ENCODE measurements around the gene CD5L. TPM values are rescaled to one million over a fixed set of nuclear protein-coding genes. Genes with fewer than 3 reads are reported as not detected.

Gene CD5L
- not detected for total RNA-seq

DNA sequence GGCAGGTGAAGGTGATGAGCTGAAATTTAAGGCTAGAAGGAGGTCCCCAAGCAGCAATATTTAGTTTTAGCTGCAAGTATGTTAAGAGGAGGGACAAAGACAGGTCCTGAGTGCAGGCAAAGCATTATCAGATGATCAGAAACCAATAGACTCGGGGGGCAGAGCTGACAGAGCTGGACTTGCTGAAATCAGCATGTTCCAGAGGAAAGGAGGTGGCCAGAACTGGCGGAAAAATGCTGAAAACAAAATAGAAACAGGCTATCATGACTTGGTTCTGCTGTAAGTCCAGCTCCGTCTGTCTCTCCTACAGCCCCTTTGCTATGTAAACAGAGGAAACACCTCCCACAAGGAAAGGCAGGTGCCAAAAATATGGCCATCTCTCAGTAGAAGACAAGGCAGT lies at the start of gene CD5L:
Gene CD5L (minus strand): TSS at position 101 of the 400 bp plus-strand sequence. CDS start 107 bp downstream, outside the sequence.
- Mint-ChIP-seq H3K36me3 (ENCODE audit: low read depth) (no peaks in the 10 kb centered on the region), H3K4me1 (no peaks in the 10 kb centered on the region), H3K9me3 (no peaks in the 10 kb centered on the region), H3K4me3 (no peak within 1 kb of the TSS), H3K27me3 (no peaks in the 10 kb centered on the region), H3K27ac (no peak within 1 kb of the TSS)
- POLR2A ChIA-PET = no interaction called here
- CTCF ChIA-PET = no interaction called here
- no peak for DNase-seq

GRCh38 chr1:157882580-157882979 lies 41.0 kb upstream of the CD5L start:
- no peak for DNase-seq
- Mint-ChIP-seq H3K27me3 (peaks cover 11% of the 10 kb centered on the region), H3K4me1 (no peaks in the 10 kb centered on the region), H3K9me3 (no peaks in the 10 kb centered on the region), H3K36me3 (ENCODE audit: low read depth) (no peaks in the 10 kb centered on the region), H3K4me3 (no peak overlapping the region), H3K27ac (no peak overlapping the region)
- ChIA-PET CTCF (no interaction called here), POLR2A (no interaction called here)

- Mint-ChIP-seq H3K4me1 (no peaks in the 10 kb centered on the region), H3K27ac (no peak overlapping the region), H3K27me3 (peaks cover 10% of the 10 kb centered on the region), H3K4me3 (no peak overlapping the region), H3K36me3 (ENCODE audit: low read depth) (no peaks in the 10 kb centered on the region), H3K9me3 (no peaks in the 10 kb centered on the region)
- no peak for DNase-seq
- ChIA-PET CTCF (no interaction called here), POLR2A (no interaction called here)
These were observed 39.0 kb upstream of the CD5L start for GRCh38 chr1:157880621-157881020.

DNA sequence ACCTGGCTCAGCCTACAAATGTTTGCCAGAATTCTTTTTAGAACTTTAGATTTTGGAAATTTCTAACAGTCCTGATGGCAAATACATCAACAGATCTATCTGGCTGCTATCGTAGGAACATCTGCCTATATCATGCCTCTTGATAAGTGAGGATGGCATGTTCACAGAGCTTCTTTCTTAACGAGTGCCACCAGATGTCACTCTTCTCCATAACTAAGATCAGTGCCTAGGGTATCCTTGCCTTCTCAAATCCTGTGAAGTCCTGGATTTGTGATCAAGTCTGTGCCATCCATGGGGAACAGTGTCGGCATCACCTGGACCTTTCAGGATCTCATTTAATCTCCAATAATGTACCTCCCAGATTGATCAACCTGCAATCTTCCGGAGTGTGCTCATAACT lies 36.5 kb upstream of the CD5L start:
- H3K9me3 Mint-ChIP-seq = no peaks in the 10 kb centered on the region

DNA sequence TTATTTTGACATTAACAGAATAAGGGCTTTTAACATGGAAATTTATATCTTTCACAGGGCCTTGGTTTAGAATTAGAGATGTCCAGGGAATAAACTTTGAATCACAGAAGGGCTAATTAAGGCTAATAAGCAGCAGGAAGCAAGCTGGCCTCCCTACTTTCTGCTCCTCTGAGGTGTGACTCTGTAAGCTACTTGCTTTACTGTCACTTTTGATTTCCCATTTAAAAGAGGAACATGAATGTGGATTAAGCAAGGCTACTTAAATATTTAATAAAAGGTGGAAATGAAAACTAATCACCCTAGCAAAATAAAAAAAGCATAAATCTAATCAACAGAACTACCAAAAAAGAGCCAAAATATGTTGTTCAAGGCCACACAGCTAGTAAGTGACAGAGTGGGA lies 28.9 kb upstream of the CD5L start:
- CTCF ChIA-PET = no interaction called here
- no peak for DNase-seq
- no peak overlapping the region for H3K27ac Mint-ChIP-seq
- H3K4me1 Mint-ChIP-seq = no peaks in the 10 kb centered on the region
- no peaks in the 10 kb centered on the region for H3K9me3 Mint-ChIP-seq
- H3K27me3 Mint-ChIP-seq = peaks cover 8% of the 10 kb centered on the region
- POLR2A ChIA-PET = no interaction called here
- no peak overlapping the region for H3K4me3 Mint-ChIP-seq
- H3K36me3 Mint-ChIP-seq (ENCODE audit: low read depth) = no peaks in the 10 kb centered on the region

More for the DNA sequence above, 36.5 kb upstream of the CD5L start:
- peaks cover 10% of the 10 kb centered on the region for H3K27me3 Mint-ChIP-seq
- H3K36me3 Mint-ChIP-seq (ENCODE audit: low read depth) = no peaks in the 10 kb centered on the region
- CTCF ChIA-PET = no interaction called here
- no peak for DNase-seq
- no peak overlapping the region for H3K27ac Mint-ChIP-seq
- H3K4me1 Mint-ChIP-seq = no peaks in the 10 kb centered on the region
- H3K4me3 Mint-ChIP-seq = no peak overlapping the region
- POLR2A ChIA-PET = no interaction called here

- no peaks in the 10 kb centered on the region for H3K36me3 Mint-ChIP-seq (ENCODE audit: low read depth)
These were observed 27.0 kb upstream of the CD5L start for GRCh38 chr1:157868654-157869053.

GRCh38 chr1:157862114-157863070 lies 20.8 kb upstream of the CD5L start:
- POLR2A ChIA-PET = no interaction called here

More at GRCh38 chr1:157868654-157869053, 27.0 kb upstream of the CD5L start:
- Mint-ChIP-seq H3K27me3 (peaks cover 8% of the 10 kb centered on the region), H3K4me3 (no peak overlapping the region), H3K9me3 (no peaks in the 10 kb centered on the region), H3K27ac (no peak overlapping the region), H3K4me1 (no peaks in the 10 kb centered on the region)
- ChIA-PET POLR2A (no interaction called here), CTCF (no interaction called here)
- DNase-seq = no peak

GRCh38 chr1:157856538-157856937 lies 14.9 kb upstream of the CD5L start:
- Mint-ChIP-seq H3K4me3 (no peak overlapping the region), H3K36me3 (ENCODE audit: low read depth) (no peaks in the 10 kb centered on the region), H3K9me3 (no peaks in the 10 kb centered on the region), H3K27me3 (peaks cover 4% of the 10 kb centered on the region), H3K27ac (no peak overlapping the region), H3K4me1 (no peaks in the 10 kb centered on the region)
- ChIA-PET POLR2A (no interaction called here), CTCF (no interaction called here)
- DNase-seq = no peak

More at GRCh38 chr1:157862114-157863070, 20.8 kb upstream of the CD5L start:
- Mint-ChIP-seq H3K9me3 (no peaks in the 10 kb centered on the region), H3K27me3 (peaks cover 8% of the 10 kb centered on the region), H3K27ac (no peak overlapping the region), H3K36me3 (ENCODE audit: low read depth) (no peaks in the 10 kb centered on the region), H3K4me3 (no peak overlapping the region), H3K4me1 (no peaks in the 10 kb centered on the region)
- no peak for DNase-seq
- CTCF ChIA-PET = no interaction called here

- H3K4me1 Mint-ChIP-seq = no peaks in the 10 kb centered on the region
- no peaks in the 10 kb centered on the region for H3K27me3 Mint-ChIP-seq
- ChIA-PET POLR2A (no interaction called here), CTCF (interaction anchor here (0.6 kb wide), 1 partner anchor 19 kb away, joined by 3 read pairs; no protein-coding TSS in a partner anchor)
- no peak overlapping the region for H3K4me3 Mint-ChIP-seq
- H3K27ac Mint-ChIP-seq = no peak overlapping the region
- no peaks in the 10 kb centered on the region for H3K9me3 Mint-ChIP-seq
- no peak for DNase-seq
- no peaks in the 10 kb centered on the region for H3K36me3 Mint-ChIP-seq (ENCODE audit: low read depth)
These were observed 10.9 kb upstream of the CD5L start for GRCh38 chr1:157852476-157852875.

DNA sequence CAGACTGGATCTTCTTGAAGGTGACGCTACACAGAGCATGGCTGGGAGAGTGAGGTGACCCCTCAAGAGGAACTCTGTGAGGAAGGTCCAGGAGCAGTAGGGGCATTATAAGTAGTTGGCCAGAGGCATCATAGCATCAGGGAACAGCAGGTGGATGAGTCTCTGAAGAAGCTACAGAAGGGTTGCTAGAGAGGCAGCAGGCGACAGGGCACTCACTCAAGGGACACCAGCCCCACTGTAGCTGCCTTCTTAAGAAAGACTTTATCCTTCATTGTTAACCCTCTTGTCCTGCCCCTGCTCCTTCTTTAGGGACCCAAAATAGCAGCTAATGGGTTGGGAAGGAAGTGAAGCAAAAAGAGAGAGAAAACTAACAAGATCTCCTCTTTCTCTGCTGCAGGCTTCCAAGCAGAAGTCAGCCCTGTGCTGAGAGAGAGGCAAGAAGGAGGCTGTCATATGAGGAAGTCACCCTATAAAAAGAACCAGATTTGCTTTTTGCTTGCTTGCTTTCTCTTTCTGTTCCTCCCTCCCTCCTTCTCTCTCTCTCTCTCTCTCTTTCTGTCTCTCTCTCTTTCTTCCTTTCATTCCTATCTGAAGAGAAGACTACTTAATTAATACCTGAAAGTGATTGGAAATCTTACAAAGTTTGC lies 7.7 kb upstream of the CD5L start:
- POLR2A ChIA-PET = no interaction called here
- Mint-ChIP-seq H3K9me3 (no peaks in the 10 kb centered on the region), H3K4me1 (no peaks in the 10 kb centered on the region), H3K4me3 (no peak overlapping the region), H3K27me3 (no peaks in the 10 kb centered on the region), H3K36me3 (ENCODE audit: low read depth) (no peaks in the 10 kb centered on the region), H3K27ac (no peak overlapping the region)
- DNase-seq = no peak
- CTCF ChIA-PET = no interaction called here

DNA sequence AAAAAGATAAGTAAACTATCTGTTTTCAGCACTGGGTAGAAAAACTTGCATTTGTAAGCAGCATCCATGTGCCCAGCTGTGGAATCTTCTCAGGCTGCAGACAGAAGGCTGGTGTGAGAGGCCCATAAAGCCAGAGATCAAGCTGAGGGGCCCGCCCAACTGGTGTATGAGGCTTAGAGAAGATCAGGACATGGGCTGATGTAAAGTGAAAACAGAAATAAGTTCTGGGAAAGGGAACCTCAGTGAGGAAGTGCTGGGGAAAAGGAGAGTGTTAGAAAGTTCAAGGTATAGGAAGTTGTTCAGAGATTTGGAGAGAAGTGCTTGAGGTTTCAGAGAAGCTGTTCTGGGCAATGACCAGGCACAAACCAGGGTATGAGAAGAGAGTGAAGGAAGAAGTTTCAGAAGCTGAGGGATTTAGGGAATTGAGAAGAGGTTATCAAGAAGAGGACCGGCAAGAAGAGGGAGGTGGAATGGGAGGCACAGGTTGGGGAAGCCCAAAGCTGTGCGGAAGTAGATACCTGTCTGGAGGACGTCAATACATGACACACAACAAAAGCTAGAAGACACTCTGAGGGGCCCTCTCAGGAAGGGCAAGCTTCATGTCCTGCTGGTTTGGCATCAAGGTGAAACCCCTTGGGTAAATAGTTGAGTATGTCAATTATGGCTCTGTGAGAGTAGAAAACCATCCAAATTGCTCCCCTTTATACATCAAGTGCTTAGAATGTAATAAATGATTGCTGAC lies 2.7 kb upstream of the CD5L start:
- H3K27ac Mint-ChIP-seq = no peak overlapping the region
- no peaks in the 10 kb centered on the region for H3K36me3 Mint-ChIP-seq (ENCODE audit: low read depth)
- no peaks in the 10 kb centered on the region for H3K27me3 Mint-ChIP-seq
- DNase-seq = no peak
- ChIA-PET POLR2A (no interaction called here), CTCF (no interaction called here)
- H3K4me1 Mint-ChIP-seq = no peaks in the 10 kb centered on the region
- no peak overlapping the region for H3K4me3 Mint-ChIP-seq
- no peaks in the 10 kb centered on the region for H3K9me3 Mint-ChIP-seq

- POLR2A ChIA-PET = no interaction called here
- no peak overlapping the region for H3K27ac Mint-ChIP-seq
- no peaks in the 10 kb centered on the region for H3K36me3 Mint-ChIP-seq (ENCODE audit: low read depth)
- CTCF ChIA-PET = interaction anchor here (1.1 kb wide), 1 partner anchor 11 kb away, joined by 3 read pairs; no protein-coding TSS in a partner anchor
- no peaks in the 10 kb centered on the region for H3K9me3 Mint-ChIP-seq
- H3K4me1 Mint-ChIP-seq = no peaks in the 10 kb centered on the region
- DNase-seq = no peak
- no peaks in the 10 kb centered on the region for H3K27me3 Mint-ChIP-seq
- H3K4me3 Mint-ChIP-seq = no peak overlapping the region
These were observed 1.3 kb upstream of the CD5L start for GRCh38 chr1:157842939-157843338.

GRCh38 chr1:157838966-157839365 lies 2.6 kb downstream of the CD5L start:
- H3K36me3 Mint-ChIP-seq (ENCODE audit: low read depth) = no peaks in the 10 kb centered on the region
- CTCF ChIA-PET = no interaction called here
- no peaks in the 10 kb centered on the region for H3K9me3 Mint-ChIP-seq

More at GRCh38 chr1:157838966-157839365, 2.6 kb downstream of the CD5L start:
- H3K27ac Mint-ChIP-seq = no peak overlapping the region
- no peaks in the 10 kb centered on the region for H3K27me3 Mint-ChIP-seq
- DNase-seq = no peak
- H3K4me3 Mint-ChIP-seq = no peak overlapping the region
- H3K4me1 Mint-ChIP-seq = no peaks in the 10 kb centered on the region
- POLR2A ChIA-PET = interaction anchor here (0.7 kb wide), 1 partner anchor 9 kb away, joined by 3 read pairs; no protein-coding TSS in a partner anchor
